ENCODE measurements around the gene GAD1. TPM values are rescaled to one million over a fixed set of nuclear protein-coding genes. Genes with fewer than 3 reads are reported as not detected.

GAD1 gene
- total and polyA plus RNA-seq, 12 donors = 1.5 to 18.3 (median 6.6) TPM

GRCh38 chr2:170819680-170820664, 3.3 kb downstream of the GAD1 start:
- no peak overlapping the region for H3K4me3 ChIP-seq
- no peak for TF ChIP-seq CTCF (IDR thresholded peaks at IDR 0.05)
- no peak for TF ChIP-seq POLR2A (IDR thresholded peaks at IDR 0.05)
- peaks cover 25% of the 10 kb centered on the region for H3K27me3 ChIP-seq
- intact Hi-C loops (cut with DNase I) = loop anchor here (10.0 kb wide), 5 partner anchors 55 to 455 kb away; no protein-coding TSS in a partner anchor
- no peak for DNase-seq
- no peaks in the 10 kb centered on the region for H3K9me3 ChIP-seq (replicated peaks in 1 of 3)
- H3K4me1 ChIP-seq (replicated peaks in 1 of 2) = peaks cover 20 to 44% of the 10 kb centered on the region in 2 donors
- no peaks in the 10 kb centered on the region for H3K36me3 ChIP-seq (replicated peaks in 1 of 2)
- WGBS, 4 donors = 55 to 66% (median 59%) methylated on average over 21 to 45 of the region's 45 CpGs
- no peak overlapping the region for H3K27ac ChIP-seq

GRCh38 chr2:170820757-170821530, 4.3 kb downstream of the GAD1 start:
- no peak for DNase-seq
- H3K27ac ChIP-seq = no peak overlapping the region
- H3K4me3 ChIP-seq = no peak overlapping the region
- WGBS, 4 donors = 53 to 56% (median 54%) methylated on average over 18 of the region's 18 CpGs
- TF ChIP-seq POLR2A (IDR thresholded peaks at IDR 0.05) (no peak), CTCF (IDR thresholded peaks at IDR 0.05) (no peak)
- intact Hi-C loops (cut with DNase I) = no loop called here
- peaks cover 16 to 43% of the 10 kb centered on the region in 2 donors for H3K4me1 ChIP-seq (replicated peaks in 1 of 2)
- H3K9me3 ChIP-seq (replicated peaks in 1 of 3) = no peaks in the 10 kb centered on the region
- H3K36me3 ChIP-seq (replicated peaks in 1 of 2) = no peaks in the 10 kb centered on the region
- peaks cover 18% of the 10 kb centered on the region for H3K27me3 ChIP-seq

GRCh38 chr2:170821531-170822289, 5.0 kb downstream of the GAD1 start:
- no peak overlapping the region for H3K27ac ChIP-seq
- no peaks in the 10 kb centered on the region for H3K9me3 ChIP-seq (replicated peaks in 1 of 3)
- no peak overlapping the region for H3K4me3 ChIP-seq
- DNase-seq = no peak
- TF ChIP-seq CTCF (IDR thresholded peaks at IDR 0.05) = no peak
- no peak for TF ChIP-seq POLR2A (IDR thresholded peaks at IDR 0.05)
- intact Hi-C loops (cut with DNase I) = no loop called here
- peaks cover 11 to 37% of the 10 kb centered on the region in 2 donors for H3K4me1 ChIP-seq (replicated peaks in 1 of 2)
- peaks cover 18% of the 10 kb centered on the region for H3K27me3 ChIP-seq
- no peaks in the 10 kb centered on the region for H3K36me3 ChIP-seq (replicated peaks in 1 of 2)
- WGBS, 4 donors = 45 to 51% (median 47%) methylated on average over 26 to 40 of the region's 40 CpGs
